Endothelial cell of hepatic sinusoid (primary cell): Measurements from ENCODE around the gene LRRC73.
"Not testable (repeated sequence)": the region's sequence is repeated elsewhere in the genome, so short reads cannot be mapped to it uniquely, and the experiment has no call there.

Experiments used
- in situ Hi-C: cut with HindIII; loops from 2 replicates; pipeline ENCODE4 v1.10.0; 2017; ENCODE audit warnings: low sequenced_read_pairs

Gene LRRC73

DNA sequence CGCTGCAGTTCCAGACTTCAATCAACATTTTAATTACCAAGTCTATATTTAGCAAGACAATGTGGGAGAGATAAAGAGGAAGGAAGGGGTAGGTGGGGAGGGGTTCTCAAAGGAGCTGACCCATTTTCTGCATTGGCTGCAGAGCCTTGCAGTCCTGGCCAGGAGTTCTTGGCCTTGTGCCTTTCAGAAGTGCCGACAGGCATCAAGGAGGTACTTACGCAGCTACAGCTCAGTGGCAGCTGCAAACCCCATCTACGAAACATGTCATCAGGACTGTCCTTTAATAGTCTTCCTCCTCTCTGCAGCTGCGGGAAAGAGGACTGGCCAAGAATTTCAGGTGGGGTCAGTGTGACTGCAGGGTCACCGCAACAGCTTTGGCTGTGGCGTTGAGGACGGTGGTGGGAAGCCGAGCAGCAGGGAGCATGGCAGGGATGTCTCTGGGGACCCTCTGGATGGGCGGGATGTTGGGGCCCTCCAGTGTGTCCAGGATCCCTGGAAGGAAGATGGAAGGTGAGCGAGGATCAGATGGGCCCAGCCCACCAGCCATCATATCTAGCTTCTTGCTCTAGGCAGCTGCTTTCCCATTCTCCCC lies 1.8 kb upstream of the LRRC73 start:
- in situ Hi-C loops = no loop called here

DNA sequence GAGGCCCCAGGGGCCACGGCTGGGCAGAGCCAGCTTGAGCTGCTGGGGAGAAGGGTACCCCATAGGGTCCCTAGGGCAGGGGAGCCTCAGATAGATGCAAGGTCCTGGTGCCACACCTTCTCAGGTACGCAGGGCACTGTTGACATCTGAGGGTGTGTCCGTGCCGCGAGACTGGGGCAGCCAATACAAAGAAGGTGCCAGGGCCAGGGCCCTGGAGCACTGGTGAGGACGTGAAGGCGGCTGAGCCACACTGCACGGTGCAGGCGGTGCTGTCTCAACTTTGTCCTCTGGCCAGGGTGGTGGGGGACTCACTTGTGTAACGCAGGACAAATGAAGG lies 649 bp upstream of the LRRC73 start:
- in situ Hi-C loops = no loop called here

DNA sequence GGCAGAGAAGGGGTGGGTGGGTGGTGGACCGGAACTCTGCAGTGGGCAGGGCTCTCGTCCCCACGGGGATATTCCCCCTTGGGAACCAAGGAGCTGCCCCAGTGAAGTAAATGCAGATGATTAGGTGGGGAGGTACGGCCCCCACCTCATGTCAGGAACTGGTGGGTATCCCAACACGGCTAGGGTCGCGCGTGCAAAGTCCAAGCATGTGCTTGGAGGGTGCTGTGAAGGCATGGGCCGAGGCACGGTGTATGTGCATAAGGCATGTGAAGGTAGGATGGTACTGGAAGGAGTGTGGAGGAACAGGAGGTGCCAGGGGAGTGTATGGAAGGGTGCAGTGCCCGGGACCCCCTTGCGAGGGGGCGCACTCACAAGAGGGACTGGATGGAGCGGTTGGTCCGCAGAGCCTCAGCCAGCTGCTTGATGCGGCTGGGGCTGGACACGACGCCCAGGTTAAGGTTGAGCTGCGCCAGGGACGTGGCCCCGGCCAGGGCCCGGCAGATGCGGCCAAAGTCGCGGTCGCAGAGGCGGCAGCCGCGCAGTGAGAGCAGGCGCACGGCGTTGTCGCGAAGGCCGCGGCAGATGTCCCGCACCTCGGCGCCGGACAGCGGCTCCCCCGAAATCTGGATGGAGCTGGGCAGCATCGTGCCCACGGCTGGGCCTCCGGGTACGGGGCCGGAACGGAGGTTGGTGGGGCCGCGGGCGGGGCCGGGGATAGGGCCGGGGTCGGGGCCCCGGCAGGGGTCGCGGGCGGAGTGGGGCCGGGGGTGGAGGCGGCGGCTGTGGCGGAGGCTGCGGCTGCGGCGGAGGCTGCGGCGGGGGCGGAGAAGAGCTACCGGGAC lies 783 bp downstream of the LRRC73 start:
- in situ Hi-C loops = loop anchor here (10.0 kb wide), 1 partner anchor 65 kb away; no protein-coding TSS in a partner anchor

DNA sequence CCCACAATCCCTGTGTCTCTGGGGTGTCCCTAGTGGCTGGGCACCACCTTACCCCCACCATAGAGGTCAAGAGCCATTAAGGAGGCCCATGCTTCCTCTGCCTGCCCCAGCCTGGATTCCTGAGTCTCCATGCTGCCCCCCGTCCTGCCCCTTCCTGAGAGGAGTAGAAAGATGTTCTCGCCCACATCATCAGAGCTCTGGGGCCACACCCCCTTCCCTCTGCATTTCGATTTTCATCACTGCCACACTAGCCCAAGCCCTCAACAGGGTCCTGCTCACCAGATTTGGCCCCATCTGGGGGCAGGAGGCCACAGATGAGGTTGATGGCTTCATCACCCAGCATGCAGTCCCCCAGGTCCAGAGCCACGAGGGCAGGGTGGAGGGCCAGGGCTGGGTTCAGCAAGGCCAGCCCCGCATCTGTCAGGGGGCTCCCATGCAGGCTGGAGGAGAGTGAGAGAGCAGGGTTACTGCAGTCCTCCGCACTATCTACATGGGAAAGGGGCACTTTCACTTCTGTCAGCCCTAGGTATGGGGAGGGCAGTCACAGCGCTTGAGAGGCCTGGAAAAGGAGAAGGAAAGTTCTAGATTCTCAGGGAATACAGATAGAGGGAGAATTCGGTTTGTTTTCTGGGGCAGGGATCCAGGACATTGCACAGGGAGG lies 1.5 kb downstream of the LRRC73 start:
- in situ Hi-C loops = loop anchor here (10.0 kb wide), 1 partner anchor 64 kb away; no protein-coding TSS in a partner anchor

DNA sequence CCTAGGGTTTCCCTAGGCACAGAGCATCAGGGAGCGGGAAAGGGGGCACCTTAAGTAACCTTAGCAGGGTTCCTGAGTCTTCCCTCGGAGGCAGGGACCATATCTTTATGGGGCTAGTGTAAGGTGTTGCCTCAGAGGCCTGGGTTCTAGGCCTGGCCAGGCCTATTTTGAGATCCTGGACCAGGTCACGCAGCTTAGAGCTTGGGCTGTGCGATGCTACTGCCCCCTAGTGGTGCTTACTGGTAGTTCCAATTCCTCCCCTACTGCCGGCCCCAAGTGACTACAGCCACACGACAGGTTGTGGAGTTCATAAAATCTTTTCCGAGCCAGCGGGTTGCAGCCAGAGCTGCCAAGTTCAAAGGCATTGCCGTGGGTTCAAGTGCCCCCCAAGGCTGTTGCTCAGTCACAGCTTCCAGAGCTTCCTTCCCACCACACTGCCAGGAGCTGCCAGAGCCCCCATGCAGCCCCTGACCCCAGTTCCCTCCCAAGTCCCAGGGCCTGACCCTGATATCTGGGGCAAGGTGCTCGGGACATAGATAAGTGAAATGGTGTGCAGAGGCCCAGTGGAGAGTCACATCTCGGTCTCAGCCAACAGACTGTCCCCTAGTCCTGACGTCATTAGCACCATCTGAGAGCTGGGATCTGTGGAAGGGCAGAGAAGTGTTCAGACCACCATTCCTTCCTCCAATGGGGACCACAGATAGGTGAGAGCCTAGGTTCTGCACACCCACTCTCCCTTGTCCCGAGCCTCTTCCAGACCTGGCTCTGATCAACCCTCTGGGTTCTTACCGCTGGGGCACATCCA lies 3.3 kb downstream of the LRRC73 start:
- in situ Hi-C loops = loop anchor here (10.0 kb wide), 1 partner anchor 62 kb away; no protein-coding TSS in a partner anchor

DNA sequence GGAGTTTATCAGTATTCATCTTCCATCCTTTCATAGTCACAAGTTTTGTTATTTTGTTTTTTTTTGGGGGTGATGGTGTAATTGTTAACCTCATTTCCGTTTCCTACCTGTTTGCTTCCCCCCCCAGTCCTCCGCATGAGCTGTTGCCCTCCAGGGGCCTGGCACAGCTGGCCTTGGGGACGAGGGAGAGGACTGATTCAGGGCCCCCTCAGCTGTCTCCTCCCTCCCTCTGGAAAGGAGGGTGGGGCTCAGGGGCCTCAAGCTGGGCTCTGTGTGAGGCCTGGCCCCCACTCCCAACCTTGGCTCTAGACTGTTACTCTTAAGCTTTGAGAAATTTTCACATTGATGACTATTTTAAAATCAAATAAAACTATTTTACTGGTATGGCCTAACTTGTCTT lies 4.0 kb downstream of the LRRC73 start:
- in situ Hi-C loops = loop anchor here (10.0 kb wide), 1 partner anchor 61 kb away; no protein-coding TSS in a partner anchor

DNA sequence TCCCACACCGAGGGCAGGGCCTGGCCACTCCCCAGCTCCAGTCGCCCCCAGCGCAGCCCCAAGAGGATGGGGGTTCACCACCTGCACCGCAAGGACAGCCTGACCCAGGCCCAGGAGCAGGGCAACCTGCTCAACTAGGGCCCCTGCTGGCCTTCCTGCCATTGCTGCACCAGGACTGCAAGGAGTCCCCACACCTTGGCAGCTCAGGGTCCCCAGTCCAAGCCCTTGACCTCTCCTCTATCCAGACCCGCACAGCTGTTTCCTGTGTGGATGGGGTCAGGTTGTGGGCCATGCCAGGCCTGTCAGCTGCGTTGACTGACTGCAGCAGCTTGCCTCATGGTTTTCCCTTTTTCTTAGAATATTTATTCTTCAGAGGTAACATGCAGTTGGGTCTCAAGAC lies 4.4 kb downstream of the LRRC73 start:
- in situ Hi-C loops = loop anchor here (10.0 kb wide), 1 partner anchor 61 kb away; no protein-coding TSS in a partner anchor

DNA sequence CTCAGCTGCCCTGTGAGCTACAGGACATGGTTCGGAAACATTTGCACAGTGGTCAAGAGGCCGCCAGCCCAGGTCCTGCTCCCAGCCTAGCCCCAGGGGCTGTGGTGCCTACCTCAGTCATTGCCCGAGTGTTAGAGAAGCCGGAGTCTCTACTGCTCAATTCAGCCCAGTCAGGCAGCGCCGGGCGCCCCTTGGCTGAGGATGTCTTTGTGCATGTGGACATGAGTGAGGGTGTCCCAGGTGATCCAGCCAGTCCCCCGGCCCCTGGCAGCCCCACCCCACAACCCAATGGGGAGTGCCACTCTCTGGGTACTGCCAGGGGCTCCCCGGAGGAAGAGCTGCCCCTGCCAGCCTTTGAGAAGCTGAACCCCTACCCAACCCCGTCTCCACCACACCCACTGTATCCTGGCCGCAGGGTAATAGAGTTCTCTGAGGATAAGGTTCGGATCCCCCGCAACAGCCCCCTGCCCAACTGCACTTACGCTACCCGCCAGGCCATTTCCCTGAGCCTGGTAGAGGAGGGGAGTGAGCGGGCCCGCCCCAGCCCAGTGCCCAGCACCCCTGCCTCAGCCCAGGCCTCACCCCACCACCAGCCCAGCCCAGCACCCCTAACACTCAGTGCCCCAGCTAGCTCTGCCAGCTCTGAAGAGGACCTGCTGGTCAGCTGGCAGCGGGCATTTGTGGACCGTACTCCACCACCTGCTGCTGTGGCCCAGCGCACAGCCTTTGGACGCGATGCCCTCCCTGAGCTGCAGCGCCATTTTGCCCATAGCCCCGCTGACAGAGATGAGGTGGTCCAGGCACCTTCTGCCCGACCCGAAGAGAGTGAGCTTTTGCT lies 5.2 kb downstream of the LRRC73 start:
- in situ Hi-C loops = loop anchor here (10.0 kb wide), 1 partner anchor 60 kb away; no protein-coding TSS in a partner anchor

DNA sequence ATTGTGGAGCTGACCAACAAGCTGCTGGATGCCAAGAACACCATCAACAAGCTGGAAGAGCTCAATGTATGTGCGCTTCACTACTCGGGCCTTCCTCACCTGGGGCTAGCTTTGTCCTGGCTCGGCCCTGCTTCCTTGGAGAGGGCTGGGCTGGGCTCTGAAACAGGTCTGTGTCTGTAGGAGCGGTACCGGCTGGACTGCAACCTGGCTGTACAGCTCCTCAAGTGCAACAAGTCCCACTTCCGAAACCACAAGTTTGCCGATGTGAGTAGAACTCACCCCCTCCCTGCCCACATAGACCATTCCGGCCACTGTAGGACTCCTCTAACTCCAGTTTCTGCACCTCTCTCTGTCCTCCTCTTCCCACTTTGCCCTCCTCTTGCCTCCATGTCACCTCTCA lies 6.7 kb downstream of the LRRC73 start:
- in situ Hi-C loops = loop anchor here (10.0 kb wide), 1 partner anchor 59 kb away; no protein-coding TSS in a partner anchor

DNA sequence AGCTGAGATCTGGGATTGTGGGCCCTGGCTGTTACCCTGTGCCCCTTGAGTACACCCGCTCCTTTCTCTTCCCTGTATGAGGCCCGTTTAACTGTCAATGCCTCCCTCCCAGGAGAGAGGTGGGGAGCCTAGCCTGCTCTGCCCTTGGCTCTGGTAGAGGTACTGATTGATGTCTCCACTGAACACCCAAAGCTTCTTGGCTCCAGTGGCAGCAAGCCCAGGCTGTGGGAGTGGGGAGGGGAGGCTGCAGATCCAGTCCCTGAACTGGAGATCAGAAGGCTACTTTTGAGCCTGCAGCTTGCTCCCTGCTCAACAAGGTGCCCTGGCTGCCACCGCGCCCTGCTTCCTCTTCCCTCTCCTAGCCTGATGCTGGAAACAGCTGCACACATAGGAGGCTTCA lies 7.5 kb downstream of the LRRC73 start:
- in situ Hi-C loops = loop anchor here (10.0 kb wide), 1 partner anchor 58 kb away; no protein-coding TSS in a partner anchor

DNA sequence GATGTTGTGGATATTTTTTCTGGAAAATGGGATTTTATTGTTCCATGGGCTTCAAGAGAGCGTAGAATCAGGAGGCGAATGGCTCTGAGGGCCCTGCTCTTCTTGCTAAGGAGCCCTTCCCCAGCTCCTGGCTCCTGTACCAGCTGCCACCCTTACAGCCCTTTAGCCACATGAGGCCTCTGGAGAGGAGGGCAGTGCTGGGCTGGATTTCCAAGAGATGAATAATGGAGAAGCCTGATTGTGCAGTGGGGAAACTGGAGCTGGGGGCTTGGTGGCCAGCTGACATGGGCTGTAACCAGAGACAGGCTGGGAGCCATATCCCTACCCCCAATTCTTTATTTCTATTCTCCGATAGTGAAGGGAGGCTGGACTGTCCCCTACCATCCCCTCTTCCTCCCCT lies 9.2 kb downstream of the LRRC73 start:
- in situ Hi-C loops = loop anchor here (10.0 kb wide), 1 partner anchor 56 kb away; no protein-coding TSS in a partner anchor

DNA sequence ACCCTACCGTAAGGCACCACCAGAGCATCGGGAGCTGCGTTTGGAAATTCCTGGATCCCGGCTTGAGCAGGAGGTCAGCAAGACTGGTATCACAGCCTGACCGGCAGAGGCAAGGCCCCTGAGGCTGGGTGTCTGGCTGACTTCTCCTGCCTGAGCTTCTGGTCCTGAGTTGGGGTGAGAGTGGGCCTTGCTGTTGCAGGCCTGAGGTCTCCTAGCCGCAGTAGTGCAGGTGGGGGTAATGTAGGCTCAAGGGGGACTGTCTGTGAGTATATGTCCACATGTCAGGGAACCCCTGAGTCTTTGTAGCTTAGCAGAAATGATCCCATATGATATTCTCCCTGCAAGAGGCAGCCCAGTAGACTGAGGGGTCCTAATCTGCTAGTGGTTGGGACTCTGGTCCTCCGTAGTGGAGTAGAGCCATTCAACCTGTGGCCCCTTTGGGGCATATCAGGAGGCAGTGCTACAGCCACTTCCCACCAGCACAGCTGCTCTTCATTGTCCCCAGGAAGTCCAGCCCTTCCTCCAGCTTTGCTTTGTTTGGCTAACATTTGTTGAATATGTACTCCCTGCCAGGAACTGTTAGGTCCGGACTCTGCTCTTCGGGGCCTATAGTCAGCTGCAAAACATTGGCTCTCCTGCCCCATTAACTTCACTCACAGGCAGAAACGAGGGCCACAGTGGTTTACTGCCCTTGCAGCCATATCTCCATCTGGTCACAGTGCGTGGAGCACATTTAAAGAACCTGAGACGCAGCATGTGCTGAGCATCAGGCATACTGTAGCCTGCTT lies 10.9 kb downstream of the LRRC73 start:
- in situ Hi-C loops = no loop called here

DNA sequence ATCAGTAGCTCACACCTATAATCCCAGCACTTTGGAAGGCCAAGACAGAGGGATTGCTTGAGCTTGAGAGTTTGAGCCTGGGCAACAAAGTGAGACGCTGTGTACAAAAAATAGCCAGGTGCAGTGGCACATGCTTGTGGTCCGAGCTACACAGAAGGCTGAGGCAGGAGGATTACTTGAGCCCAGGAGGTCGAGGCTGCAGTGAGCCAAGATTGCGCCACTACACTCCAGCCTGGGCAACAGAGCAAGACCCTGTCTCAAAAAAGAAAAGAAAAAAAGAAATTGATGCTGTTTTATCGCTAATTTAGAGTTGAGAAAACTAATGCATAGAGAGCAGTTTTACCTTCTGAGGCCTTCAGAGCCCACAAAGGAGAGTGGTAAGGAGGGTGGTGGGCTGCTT lies 11.9 kb downstream of the LRRC73 start:
- in situ Hi-C loops = not testable (repeated sequence)

DNA sequence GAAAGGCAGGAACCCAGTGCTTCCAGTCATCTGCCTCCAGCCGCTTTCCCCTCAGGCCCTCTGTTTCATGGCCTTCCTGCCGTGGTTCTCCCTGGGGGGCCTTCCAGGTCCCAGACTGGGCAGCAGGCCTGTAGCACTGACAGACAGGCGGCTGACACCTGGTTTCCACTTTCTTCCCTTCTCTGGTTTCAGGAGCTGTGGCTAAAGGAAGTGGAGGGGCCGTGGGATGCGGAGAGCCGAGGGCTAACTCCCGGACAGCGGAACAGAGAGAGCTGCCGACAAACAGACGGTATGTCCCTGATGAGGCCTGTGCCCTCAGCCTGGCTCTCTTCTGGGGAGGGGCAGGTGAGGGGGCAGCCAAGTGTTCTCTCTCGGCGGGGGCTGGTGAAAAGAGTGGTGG lies 12.5 kb downstream of the LRRC73 start:
- in situ Hi-C loops = no loop called here

DNA sequence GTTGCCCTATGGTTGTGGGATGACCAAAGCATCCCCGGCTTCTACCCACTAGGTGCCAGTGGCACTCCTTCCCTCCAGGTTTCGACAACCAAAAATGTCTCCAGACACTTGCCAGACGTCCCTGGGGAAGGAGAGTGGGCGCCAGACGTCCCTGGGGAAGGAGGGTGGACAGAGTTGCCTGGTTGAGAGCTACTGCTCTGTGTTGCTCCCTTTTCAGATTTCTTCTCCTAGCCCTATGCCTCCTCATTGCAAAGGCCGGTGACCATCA lies 13.1 kb downstream of the LRRC73 start:
- in situ Hi-C loops = no loop called here

DNA sequence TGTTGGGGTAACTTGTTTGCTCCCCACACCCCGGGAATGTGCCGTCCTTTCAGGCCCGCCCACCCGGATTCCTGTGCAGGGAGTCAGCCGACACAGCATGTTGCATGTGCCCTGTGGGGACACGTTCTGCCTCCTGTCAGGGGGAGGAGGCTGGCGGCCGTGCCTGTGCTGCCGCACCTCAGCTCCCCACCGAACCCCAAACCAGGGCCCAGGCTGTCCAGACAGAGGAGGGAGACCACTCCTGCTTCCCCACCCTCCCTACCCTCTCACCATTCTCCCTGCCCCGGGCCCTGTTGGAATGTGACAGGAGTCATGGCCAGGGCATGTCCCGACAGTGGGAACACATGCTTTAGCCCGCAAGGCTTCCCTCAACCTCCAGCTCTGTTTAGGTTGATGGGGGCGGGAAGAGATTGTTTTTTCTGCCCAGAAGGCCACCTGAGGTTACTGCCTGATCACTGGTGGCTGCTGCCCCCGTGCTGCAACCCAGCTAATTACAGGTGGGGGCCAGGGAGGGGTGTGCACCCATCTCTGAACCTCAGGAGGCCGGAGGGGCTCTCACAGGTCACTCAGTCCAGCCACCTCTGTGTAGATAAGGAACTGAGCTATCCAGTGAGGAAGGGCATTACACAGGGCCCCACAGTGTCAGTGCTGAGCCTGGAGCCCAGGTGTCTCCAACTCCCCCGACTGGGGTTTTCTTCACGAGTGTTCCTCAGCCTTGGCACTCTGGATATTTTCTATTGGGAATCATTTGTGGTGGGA lies 13.6 kb downstream of the LRRC73 start:
- in situ Hi-C loops = no loop called here

DNA sequence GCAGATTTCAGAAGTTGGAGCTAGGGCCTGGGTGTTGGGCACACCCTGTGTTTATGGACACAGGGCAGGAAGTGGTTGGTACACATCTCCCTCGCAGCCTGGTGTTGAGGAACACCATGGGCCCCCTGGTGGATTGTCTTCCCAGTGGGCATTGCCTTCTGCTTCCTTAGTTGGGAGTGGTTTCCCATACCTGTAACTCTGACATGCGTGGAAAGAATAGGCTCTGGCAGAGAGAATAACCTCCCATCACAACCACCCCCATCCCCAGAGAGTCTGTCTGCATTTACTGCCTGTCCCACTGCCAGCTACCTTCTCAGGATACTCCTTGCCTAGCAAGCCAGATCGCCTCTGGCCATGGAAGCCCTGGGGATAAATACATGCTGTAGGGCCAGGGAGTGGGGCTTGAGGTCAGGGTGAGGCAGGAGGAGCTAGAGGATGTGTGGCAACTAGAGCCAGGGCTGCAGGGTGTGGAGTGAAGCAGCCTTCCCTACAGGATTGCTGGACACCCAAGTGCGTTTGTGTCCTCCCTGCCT lies 14.7 kb downstream of the LRRC73 start:
- in situ Hi-C loops = no loop called here

DNA sequence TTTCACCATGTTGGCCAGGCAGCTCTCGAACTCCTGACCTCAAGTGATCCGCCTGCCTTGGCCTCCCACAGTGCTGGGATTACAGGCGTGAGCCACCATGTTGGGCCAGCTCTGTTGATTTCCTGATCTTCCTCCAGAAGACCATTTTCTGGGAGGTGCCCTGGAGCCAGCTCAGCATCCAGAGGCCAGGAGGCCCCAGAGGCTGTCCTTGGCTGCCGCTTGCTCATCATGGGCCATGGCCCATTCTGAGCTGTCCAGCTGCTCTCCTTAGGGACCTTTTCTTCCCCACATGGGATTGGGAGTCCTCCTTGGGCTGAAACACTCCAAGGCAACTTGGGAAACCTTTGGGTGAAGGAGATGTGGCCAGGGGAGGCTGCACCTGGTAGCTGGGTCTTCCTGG lies 15.4 kb downstream of the LRRC73 start:
- in situ Hi-C loops = no loop called here
